NCI-H2171 treated with DMSO at 0.1 percent for 48 hours (cell line): Measurements from ENCODE around the gene WWOX.

ENCODE experiments used
- DNase-seq: peaks from one replicate; lab custom pipeline; 2025; lab: John Stamatoyannopoulos, UW

Gene WWOX

DNA sequence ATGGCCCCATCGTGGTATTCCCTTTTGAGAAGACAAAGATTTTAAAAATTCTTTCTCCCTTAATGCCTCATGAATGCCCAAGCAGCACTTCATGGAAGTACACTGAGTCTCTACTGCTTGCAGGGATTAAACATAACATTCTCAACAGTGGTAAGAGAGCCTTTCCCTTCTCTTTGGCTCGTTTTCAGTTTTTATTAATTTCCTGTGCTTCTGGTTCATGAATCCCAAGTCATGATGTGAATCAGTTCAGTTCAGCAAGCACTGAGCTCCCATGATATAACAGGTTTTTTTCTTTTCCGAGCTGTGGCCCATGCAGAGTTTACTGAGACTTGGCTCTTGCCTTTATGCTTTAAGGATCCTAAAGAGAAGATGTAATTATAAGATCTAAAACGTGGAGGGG is 175.3 kb downstream of the WWOX start:
- no peak for DNase-seq

- DNase-seq = no peak
Observed at GRCh38 chr16:78275420-78275819, 176.0 kb downstream of the WWOX start.

GRCh38 chr16:78277321-78278055 is 178.0 kb downstream of the WWOX start:
- DNase-seq = peak; percentile 71

DNA sequence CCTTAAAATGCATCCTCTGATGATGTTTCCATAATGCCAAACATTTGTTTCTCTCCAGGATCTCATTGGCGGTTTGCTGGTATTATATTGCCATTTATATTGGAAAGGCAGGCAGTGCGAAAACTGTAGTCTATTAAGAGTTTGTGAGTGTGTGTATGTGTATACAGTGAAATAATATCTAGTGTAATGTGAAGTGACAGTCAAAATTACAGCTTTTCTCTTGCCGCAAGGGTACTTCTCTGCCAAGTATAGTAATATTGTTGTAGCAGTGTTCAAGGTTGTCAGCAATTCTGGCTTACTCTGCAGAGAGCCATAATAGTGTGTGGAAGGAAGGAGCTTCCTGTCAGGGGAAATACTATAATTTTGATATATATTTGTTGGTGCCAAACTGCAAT is 178.6 kb downstream of the WWOX start:
- peak; percentile 24 for DNase-seq

- no peak for DNase-seq
Observed at GRCh38 chr16:78281115-78281514, 181.7 kb downstream of the WWOX start.

GRCh38 chr16:78283548-78284251 is 184.2 kb downstream of the WWOX start:
- no peak for DNase-seq

- no peak for DNase-seq
Observed at GRCh38 chr16:78284326-78284725, 184.9 kb downstream of the WWOX start.

- DNase-seq = no peak
Observed at GRCh38 chr16:78284957-78285434, 185.5 kb downstream of the WWOX start.

- no peak for DNase-seq
Observed at GRCh38 chr16:78285437-78285922, 186.0 kb downstream of the WWOX start.

GRCh38 chr16:78286065-78286464 is 186.6 kb downstream of the WWOX start:
- peak; percentile 91 for DNase-seq

DNA sequence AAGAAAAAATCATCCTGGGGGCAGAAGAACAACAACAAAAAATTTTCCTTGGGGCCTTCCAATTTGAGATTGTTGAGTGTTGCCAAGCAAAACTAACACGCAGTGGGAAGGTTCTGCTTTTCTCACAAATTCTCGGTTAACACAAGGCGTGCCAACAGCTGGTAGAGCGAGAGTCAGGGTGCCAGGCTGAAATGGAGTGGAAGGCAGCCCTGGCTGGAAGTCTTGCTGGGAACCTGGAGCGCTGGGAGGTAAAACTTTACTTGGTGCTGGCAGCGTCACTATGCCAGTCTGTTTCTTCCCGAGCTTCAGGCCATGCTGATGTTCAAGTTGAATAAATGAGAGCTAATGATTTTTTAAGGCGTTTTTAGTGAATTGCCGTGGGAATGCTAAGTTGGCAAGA is 189.4 kb downstream of the WWOX start:
- no peak for DNase-seq

- DNase-seq = no peak
Observed at GRCh38 chr16:78289373-78289772, 189.9 kb downstream of the WWOX start.

DNA sequence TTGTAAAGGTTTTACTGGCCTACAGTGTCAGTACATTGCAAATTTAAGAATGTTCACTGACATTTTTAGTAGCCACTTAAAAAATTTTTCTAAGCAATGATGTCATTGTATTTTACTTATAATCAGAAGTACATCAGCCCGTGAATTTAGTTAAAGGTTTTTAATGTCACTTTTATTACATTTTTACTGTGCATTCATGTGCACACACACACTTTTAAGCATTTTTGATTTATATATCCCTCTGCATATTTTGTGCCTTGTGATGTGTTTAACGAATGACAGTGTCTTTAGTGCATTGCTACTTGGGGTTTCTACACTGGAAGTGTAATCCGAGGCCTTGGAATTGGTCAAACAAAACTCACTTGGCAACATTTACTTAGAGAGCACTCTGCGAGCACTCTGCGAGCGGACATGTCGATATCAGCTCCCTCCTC is 190.4 kb downstream of the WWOX start:
- no peak for DNase-seq

- DNase-seq = no peak
Observed at GRCh38 chr16:78290395-78290794, 190.9 kb downstream of the WWOX start.

DNA sequence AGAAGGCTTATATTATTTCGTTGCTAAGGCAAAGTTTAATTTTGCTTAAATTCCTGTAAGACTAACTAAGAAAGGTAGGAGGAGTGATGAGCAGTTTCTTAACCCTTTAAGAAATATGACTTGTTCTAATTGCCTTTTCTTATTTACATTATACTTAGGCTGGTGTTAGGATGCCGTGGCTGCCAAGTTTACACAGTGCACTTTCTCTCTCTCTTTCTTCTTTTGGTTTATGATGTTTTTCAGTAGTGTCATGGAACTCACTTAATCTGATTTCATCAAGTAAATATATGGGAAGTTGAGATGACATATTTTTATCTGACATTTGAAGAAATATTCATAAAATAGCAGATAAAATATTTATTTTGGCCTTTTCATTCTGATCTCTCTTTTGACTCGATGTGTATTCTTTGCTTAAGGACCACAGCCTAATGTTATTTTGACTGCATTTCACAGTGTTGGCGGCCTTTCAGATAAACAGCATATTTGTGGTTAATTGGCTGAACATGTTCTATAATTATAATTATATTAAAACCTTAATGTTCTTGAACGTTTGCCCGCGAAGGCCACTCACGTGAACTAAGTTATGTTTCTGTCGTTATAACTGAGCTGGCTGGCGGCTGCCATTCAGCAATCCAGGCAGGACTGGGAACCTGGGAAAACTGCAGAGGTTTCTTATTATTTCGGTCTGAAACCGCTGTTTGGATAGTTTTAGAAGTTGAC is 191.6 kb downstream of the WWOX start:
- DNase-seq = no peak

- no peak for DNase-seq
Observed at GRCh38 chr16:78291604-78292003, 192.2 kb downstream of the WWOX start.

DNA sequence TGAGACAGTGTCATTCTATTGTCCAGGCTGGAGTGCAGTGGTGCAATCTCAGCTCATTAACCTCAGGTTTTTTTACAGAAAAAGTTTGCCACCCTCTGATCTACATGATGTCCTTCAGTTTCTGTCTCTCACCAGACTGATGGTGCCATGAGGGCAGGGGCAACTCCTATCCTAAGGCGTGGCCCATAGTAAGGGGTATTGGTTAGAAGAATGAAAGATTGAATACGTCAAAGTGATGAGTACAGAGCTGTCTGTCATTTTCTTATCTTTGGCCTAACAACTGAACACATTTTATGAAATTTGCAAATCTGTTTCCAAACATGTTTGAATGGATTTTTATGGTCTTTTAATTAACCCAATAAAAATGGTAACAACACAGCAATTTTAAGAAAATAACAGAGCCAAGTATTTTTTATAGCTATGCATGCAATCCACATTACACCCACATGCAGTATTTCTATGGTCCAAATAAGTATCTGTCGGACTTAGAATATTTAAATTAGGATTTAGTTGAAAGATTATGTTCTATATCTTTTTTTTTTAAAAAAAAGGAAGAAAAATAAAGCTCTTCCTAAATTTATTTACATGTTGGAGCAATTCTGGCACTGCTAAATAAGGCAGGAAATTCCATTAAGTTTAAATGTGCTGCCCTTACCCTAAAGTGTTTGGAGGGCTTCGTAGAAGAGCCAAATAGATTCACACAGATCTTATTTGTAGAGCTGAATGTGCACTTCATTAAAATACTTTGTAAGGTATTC is 192.8 kb downstream of the WWOX start:
- no peak for DNase-seq

DNA sequence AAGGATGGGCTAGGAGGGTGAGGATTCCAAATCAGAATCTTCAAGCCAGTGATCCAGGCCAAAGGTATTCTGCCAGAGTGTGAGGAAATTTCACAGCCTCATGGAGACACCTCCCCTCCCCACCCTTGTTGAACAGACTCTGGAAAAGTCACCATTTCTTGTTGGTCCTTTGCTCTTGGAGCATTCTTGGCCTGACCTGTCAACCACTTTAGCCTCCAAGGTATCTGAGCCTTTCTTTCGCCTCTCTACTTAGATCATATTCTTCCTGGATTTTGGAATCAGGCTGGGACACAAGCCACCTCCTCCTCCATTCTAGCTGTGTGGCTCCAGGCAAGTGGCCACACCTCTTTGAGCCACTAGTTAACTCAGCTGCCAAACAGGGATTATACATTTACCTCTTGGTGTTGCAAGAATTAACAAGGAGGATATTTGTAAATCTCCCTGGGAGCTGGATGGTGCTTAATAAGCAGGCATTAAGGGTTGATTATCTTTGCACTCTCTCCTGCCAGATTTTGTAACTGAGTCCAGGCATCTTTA is 193.5 kb downstream of the WWOX start:
- DNase-seq = no peak

DNA sequence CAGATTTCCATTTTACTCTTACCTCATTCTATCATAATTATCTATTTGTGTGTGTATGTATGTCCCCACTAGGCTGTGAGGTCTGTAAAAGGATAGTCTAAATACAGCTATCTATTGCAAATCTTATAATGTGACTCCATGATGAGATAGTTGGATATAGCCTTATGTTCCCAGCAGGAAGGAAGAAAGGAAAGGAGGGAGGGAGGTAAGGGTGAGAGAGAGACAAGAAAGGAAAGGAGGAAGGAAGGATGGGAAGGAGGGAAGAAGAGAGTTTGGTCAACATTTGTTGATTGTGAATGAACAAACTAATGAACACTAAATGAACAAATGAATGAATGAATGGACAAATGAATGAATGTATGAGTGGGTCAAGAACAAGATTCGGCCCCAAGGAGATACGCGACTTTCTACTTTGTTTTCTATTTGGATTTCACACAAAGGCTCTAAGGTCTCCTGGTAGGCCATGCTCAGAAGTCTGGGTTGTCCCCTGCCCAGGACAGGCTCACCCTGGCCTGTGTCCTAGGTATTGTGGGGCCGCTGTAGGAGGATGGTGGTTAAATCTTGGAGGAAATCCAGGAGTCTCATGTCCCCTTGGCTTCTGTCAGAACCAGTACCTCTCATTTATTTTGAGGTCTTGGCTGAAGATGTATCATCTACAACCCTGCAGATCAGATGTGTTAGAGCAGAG is 195.2 kb downstream of the WWOX start:
- DNase-seq = no peak

DNA sequence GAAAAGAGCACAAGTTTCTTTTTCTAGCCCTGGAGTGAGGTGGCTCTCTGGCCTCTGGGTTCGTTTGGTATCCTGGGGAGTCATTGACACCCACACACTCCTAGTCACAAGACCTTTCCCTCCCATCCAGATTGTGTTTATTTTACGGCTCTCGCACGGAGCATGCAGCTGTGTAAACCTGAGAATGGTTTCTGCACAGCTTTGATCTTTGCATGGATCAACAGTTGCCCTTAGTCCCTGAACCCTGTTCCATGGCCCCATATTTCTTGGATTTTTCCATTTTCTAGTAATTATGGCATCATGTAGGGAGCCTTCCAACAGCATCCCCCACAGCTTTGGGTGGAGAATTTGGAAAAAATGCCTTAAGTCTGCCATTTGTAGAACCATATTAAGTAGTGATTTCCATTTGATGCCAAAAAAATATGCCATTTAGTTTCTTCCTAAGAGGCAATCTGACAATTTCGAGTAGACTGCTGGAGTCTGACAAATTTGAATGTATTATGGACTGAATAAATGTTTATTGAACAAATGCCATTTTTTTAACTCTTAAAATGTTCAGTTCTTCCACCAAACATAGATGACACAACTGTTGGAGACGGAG is 197.7 kb downstream of the WWOX start:
- peak; percentile 53 for DNase-seq

GRCh38 chr16:78298986-78299385 is 199.5 kb downstream of the WWOX start:
- no peak for DNase-seq
